ENCODE data around the gene MAP4. TPM values are rescaled to one million over a fixed set of nuclear protein-coding genes. Genes with fewer than 3 reads are reported as not detected.

The MAP4 gene
- total and polyA plus RNA-seq, 2 donors (not counting 1 experiment from before 2014, with no cell fraction given), result 152 to 243 TPM

DNA sequence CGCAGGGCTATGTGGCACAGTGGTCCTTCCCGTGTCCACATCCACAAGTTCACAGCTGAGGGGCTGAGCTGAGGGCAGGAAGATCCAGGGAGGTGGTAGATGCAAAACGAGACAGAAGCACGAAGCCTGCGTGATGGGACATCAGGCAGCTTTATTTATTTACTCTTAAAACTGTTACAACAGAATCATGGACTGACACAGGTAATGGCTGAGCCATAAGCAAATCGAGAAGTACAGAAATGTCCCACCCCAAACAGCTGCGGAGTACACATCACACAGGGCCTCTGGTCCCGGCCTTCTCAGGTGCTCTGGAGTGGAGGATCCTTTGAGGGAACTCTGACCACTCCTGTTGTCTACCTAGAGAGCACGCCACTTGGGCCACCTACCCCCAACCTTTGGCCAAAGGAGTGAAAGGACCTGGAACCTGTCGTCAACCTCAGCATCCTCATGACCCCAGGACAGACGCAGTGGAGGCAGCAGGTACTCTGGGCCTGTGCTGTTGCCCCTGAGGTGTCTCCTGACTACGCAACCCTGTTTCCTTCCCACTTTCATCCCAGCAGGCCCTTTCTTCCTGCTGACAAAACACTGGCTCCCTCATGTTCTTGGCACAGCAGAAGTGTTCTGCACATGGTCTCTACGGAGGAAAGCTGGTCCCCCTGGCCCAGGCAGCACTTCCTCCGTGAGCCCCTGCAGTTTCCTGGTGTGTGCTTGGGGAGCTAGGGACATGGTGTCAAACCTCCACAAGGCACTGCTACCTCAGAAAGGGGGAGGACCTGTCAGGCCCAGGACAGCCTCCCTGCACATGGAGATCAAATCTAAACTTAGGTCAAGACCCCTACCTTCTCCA lies 165.4 kb downstream of the MAP4 start:
- H3K4me3 ChIP-seq (replicated peaks in 1 of 4; ENCODE audit: control extremely low read depth in 1 of 4, insufficient read depth in 1 of 4, low read depth in 3 of 4, low read length in 4 of 4), result no peak overlapping the region
- no peaks in the 10 kb centered on the region for H4K20me1 ChIP-seq (ENCODE audit: control insufficient read depth, extremely low read depth, insufficient read depth, low read length)
- TF ChIP-seq CTCF (conservative IDR thresholded peaks at IDR 0.05 in 1 of 2, IDR thresholded peaks at IDR 0.05 in 1 of 2; ENCODE audit: low read depth in 1 of 2, low read length in 2 of 2) (no peak), EZH2 (IDR thresholded peaks at IDR 0.05; ENCODE audit: low read length, missing control alignments) (no peak)

DNA sequence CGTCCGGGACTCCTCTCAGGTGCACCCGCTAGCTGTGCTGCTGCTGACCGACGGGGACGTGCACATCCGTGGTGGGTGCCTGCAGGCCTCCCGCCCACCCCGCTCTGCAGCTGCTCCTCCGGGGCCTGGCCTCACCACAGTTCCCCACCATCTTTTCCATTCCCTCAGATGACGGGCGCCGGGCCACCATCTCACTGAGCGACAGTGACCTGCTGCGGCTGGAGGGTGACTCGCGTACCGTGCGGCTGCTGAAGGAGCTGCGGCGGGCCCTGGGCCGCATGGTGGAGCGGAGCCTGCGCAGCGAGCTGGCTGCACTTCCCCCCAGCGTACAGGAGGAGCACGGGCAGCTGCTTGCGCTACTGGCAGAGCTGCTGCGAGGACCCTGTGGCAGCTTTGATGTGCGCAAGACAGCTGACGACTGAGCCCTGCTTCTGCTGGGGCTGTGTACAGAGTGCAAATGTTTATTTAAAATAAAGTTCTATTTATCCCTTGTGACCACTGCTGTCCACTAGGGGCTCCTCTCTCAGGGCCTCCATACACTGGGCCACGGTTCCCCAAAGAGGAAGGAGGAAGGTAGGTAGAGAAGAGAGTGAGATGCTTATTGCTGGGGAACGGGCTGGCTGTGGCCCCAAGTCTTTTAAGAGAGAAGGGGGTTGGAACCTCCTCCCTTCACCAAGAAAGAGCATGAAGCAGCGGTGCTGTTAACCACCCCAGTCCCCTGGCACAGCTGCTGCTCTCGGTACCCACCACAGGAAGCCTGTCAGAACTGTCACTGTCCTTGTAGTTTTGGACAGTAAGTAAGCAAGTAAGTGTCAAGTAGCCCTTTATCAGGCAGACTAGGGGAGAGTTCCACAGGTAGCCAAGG lies 166.3 kb downstream of the MAP4 start:
- H3K4me2 ChIP-seq (ENCODE audit: extremely low read depth, insufficient read depth, low read length), result no peak overlapping the region
- no peak overlapping the region for H3K27ac ChIP-seq (ENCODE audit: insufficient read depth, low read length)
- H4K20me1 ChIP-seq (ENCODE audit: control insufficient read depth, extremely low read depth, insufficient read depth, low read length), result no peaks in the 10 kb centered on the region
- no peaks in the 10 kb centered on the region for H3K4me1 ChIP-seq (ENCODE audit: control insufficient read depth, extremely low read depth, insufficient read depth, low read length)
- no peaks in the 10 kb centered on the region for H3K27me3 ChIP-seq (ENCODE audit: control insufficient read depth, insufficient read depth, low read length)
- TF ChIP-seq CTCF (conservative IDR thresholded peaks at IDR 0.05 in 1 of 2, IDR thresholded peaks at IDR 0.05 in 1 of 2; ENCODE audit: low read depth in 1 of 2, low read length in 2 of 2) (peak; percentile 48 to 58), EZH2 (IDR thresholded peaks at IDR 0.05; ENCODE audit: low read length, missing control alignments) (no peak)
- H3K36me3 ChIP-seq (ENCODE audit: control insufficient read depth, insufficient read depth, low read length), result peaks cover 73% of the 10 kb centered on the region
- H3K9ac ChIP-seq (ENCODE audit: insufficient read depth, low read length), result no peak overlapping the region
- no peak overlapping the region for H2AFZ ChIP-seq (ENCODE audit: low read length)
- peak in 1 of 2 donors; percentile 55 for DNase-seq (ENCODE audit: low read depth in 2 of 2)
- no peaks in the 10 kb centered on the region for H3K9me3 ChIP-seq (ENCODE audit: control insufficient read depth, insufficient read depth, low read depth, low read length)
- no peaks in the 10 kb centered on the region for H3K79me2 ChIP-seq (ENCODE audit: control insufficient read depth, insufficient read depth, low read length)
- no peak overlapping the region for H3K4me3 ChIP-seq (replicated peaks in 1 of 4; ENCODE audit: control extremely low read depth in 1 of 4, insufficient read depth in 1 of 4, low read depth in 3 of 4, low read length in 4 of 4)

More for the DNA sequence above, 165.4 kb downstream of the MAP4 start:
- no peak for DNase-seq (ENCODE audit: low read depth in 2 of 2)
- Histone ChIP-seq H3K4me1 (ENCODE audit: control insufficient read depth, extremely low read depth, insufficient read depth, low read length) (no peaks in the 10 kb centered on the region), H3K27ac (ENCODE audit: insufficient read depth, low read length) (no peak overlapping the region), H3K27me3 (ENCODE audit: control insufficient read depth, insufficient read depth, low read length) (no peaks in the 10 kb centered on the region), H3K79me2 (ENCODE audit: control insufficient read depth, insufficient read depth, low read length) (no peaks in the 10 kb centered on the region), H3K36me3 (ENCODE audit: control insufficient read depth, insufficient read depth, low read length) (peaks cover 71% of the 10 kb centered on the region), H2AFZ (ENCODE audit: low read length) (no peak overlapping the region), H3K4me2 (ENCODE audit: extremely low read depth, insufficient read depth, low read length) (no peak overlapping the region), H3K9me3 (ENCODE audit: control insufficient read depth, insufficient read depth, low read depth, low read length) (no peaks in the 10 kb centered on the region), H3K9ac (ENCODE audit: insufficient read depth, low read length) (no peak overlapping the region)

DNA sequence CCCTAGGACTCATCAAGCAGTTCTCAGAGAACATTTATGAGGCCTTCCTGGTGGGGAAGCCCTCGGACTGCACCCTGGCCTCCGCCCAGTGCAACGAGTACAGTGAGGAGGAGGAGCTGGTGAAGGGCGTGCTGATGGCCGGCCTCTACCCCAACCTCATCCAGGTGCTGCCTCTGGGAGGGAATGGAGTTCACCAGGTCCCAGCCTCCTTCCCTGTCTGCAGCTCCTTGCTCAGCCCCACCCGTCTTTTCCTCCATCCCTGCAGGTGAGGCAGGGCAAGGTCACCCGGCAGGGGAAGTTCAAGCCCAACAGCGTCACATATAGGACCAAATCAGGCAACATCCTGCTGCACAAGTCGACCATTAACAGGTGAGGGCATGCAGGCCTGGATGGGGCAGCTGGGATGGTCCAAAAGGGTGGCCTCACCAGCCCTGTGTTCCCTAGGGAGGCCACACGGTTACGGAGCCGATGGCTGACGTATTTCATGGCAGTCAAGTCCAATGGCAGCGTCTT lies 167.0 kb downstream of the MAP4 start:
- no peaks in the 10 kb centered on the region for H4K20me1 ChIP-seq (ENCODE audit: control insufficient read depth, extremely low read depth, insufficient read depth, low read length)
- H2AFZ ChIP-seq (ENCODE audit: low read length), result no peak overlapping the region
- H3K9ac ChIP-seq (ENCODE audit: insufficient read depth, low read length), result no peak overlapping the region
- no peak overlapping the region for H3K27ac ChIP-seq (ENCODE audit: insufficient read depth, low read length)
- H3K4me2 ChIP-seq (ENCODE audit: extremely low read depth, insufficient read depth, low read length), result no peak overlapping the region
- H3K79me2 ChIP-seq (ENCODE audit: control insufficient read depth, insufficient read depth, low read length), result no peaks in the 10 kb centered on the region
- H3K9me3 ChIP-seq (ENCODE audit: control insufficient read depth, insufficient read depth, low read depth, low read length), result no peaks in the 10 kb centered on the region
- TF ChIP-seq CTCF (conservative IDR thresholded peaks at IDR 0.05 in 1 of 2, IDR thresholded peaks at IDR 0.05 in 1 of 2; ENCODE audit: low read depth in 1 of 2, low read length in 2 of 2) (no peak), EZH2 (IDR thresholded peaks at IDR 0.05; ENCODE audit: low read length, missing control alignments) (no peak)
- H3K27me3 ChIP-seq (ENCODE audit: control insufficient read depth, insufficient read depth, low read length), result no peaks in the 10 kb centered on the region
- no peak for DNase-seq (ENCODE audit: low read depth in 2 of 2)
- peaks cover 70% of the 10 kb centered on the region for H3K36me3 ChIP-seq (ENCODE audit: control insufficient read depth, insufficient read depth, low read length)
- no peaks in the 10 kb centered on the region for H3K4me1 ChIP-seq (ENCODE audit: control insufficient read depth, extremely low read depth, insufficient read depth, low read length)
- no peak overlapping the region for H3K4me3 ChIP-seq (replicated peaks in 1 of 4; ENCODE audit: control extremely low read depth in 1 of 4, insufficient read depth in 1 of 4, low read depth in 3 of 4, low read length in 4 of 4)

All from fibroblast of lung (primary cell).